AG04449 (cell line): ENCODE results near the gene CTPS2.

Experiments used
- CTCF ChIA-PET: fragments of 350-600 bp; formaldehyde crosslinking; extraction: SDS; loops from one replicate; lab custom pipeline; 2021; ENCODE audit warnings: antibody characterized with exemption; lab: Yijun Ruan, JAX
- POLR2A ChIA-PET: fragments of 400-600, 350-600 bp; formaldehyde crosslinking; extraction: SDS; loops from one replicate; lab custom pipeline; 2020; ENCODE audit warnings: antibody characterized with exemption, inconsistent platforms; lab: Yijun Ruan, JAX
- DNase-seq: peaks from one replicate; pipeline ENCODE4 v3.0.0-alpha.2; 2010; ENCODE audit warnings: low read depth, low spot score
- H3K4me3 ChIP-seq: 2 replicates; pipeline ENCODE4 v1.5.1; 2011; ENCODE audit warnings: low read depth, mild to moderate bottlenecking, control low read depth, low read length
- TF ChIP-seq, protein P1 (sequence below): IDR thresholded peaks from one replicate; pipeline ENCODE4 v1.5.1; 2011; ENCODE audit warnings: mild to moderate bottlenecking, moderate library complexity, low read length, control low read depth, inconsistent platforms; ENCODE audit not compliant: insufficient read depth; ENCODE audit errors: missing control alignments

CTPS2 gene

DNA sequence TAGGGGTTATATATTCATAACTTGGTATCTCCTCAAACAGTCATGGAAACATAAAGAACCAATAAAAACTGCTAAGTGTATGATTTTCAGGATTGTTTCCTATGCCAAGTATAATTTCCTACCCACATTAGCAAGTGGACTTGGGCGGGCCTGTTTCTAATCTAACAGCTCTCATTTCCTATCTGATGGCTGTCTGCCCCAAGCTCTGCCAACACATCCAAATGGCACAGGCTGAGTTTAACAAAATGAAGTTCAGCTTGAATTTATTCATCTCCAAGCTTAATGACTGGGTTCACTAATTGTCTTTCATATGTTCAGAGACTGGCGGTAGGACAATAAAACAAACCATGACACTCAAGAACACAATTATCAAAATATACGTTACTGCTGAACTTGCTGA is 118.0 kb downstream of the CTPS2 start:
- POLR2A ChIA-PET, result no interaction called here
- CTCF ChIA-PET, result interaction anchor here (0.6 kb wide), 1 partner anchor 17 kb away, joined by 3 read pairs; no protein-coding TSS in a partner anchor
- TF ChIP-seq, protein P1, sequence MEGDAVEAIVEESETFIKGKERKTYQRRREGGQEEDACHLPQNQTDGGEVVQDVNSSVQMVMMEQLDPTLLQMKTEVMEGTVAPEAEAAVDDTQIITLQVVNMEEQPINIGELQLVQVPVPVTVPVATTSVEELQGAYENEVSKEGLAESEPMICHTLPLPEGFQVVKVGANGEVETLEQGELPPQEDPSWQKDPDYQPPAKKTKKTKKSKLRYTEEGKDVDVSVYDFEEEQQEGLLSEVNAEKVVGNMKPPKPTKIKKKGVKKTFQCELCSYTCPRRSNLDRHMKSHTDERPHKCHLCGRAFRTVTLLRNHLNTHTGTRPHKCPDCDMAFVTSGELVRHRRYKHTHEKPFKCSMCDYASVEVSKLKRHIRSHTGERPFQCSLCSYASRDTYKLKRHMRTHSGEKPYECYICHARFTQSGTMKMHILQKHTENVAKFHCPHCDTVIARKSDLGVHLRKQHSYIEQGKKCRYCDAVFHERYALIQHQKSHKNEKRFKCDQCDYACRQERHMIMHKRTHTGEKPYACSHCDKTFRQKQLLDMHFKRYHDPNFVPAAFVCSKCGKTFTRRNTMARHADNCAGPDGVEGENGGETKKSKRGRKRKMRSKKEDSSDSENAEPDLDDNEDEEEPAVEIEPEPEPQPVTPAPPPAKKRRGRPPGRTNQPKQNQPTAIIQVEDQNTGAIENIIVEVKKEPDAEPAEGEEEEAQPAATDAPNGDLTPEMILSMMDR, result no peak
- no peak overlapping the region for H3K4me3 ChIP-seq
- DNase-seq, result no peak

DNA sequence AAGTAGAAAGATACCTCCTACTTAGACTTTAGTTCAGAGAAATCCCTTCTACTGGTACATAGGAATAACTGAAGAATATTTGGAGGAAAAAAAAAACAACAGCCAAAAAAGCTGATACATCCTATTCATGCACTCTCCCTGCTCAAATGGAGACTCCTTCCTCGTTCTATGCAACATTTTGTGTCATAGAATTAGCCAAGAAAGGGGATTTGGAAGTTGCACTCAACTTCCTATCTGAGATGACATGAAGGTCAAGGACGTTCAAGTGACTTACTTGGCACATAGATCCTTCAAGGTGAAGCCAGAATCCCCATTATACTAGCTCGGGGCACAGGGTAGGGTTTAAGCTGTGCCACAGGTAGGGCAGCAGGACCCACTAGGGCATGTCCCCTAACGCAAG is 118.7 kb downstream of the CTPS2 start:
- ChIA-PET CTCF (no interaction called here), POLR2A (no interaction called here)
- TF ChIP-seq, protein P1, result no peak
- H3K4me3 ChIP-seq, result no peak overlapping the region
- DNase-seq, result no peak

DNA sequence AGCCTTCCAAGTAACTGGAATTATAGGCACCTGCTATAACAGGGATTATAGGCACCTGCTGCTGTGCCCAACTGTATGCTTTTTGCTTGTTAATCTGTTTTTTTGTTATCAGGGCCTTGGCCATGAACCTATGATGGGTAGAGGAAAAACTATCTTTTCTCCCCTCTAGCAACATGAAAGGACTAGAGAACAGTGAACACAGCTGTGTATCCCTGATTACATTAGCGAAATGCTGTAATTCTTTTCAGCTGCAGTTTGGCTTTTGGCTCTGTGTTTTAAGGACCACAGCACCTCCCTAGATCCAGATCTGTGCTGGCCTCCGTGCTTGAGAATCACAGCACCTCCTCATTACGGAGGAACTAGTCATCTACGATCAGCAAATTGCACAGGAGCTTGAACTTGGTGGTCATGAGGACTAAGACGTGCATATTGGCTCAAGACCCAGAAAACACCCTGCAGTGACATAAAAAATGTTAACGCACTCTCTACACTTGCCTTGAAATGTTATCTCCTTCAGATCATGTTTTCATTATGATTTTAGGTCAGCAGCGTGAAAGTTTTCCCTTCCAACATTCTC is 120.2 kb downstream of the CTPS2 start:
- no peak overlapping the region for H3K4me3 ChIP-seq
- ChIA-PET CTCF (no interaction called here), POLR2A (no interaction called here)
- TF ChIP-seq, protein P1, result no peak
- DNase-seq, result no peak

DNA sequence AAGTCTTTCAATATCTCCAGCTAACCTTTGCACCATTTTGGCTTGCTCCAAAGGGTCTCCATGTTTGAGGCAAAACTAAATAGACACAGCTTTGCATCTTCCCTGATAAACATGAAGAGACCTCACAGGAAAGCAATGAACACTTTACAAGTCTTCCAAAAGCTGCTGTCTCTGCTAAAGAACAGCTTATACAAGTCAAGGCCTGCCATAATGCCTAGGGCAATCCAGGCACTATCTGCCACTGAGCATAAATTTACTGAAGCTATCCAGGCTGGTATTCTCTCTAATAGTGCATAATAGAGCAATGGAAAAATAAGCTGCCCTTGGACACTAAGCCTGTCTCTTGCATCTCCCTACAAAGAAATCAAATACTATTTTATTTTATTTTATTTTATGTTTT is 122.6 kb downstream of the CTPS2 start:
- TF ChIP-seq, protein P1, result no peak
- POLR2A ChIA-PET, result no interaction called here
- no peak for DNase-seq
- CTCF ChIA-PET, result no interaction called here
- H3K4me3 ChIP-seq, result no peak overlapping the region

DNA sequence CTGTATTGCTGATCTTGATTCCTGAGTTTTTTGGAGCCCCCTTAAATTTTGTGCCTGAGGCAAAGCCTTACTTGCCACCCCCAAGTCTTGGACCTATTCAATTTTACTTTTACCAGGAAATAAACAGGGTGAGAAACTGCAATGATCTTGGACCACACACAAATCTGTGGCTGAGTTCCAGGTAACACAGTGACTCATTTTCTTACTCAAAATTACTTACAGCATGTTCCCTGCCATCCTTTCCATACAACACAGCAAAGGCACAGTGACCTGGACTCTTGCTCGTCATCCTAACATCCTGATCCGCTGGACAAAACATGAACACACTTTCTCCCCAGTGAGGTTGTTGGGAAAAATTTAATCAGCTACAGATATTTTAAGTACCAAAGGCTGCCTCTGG is 123.3 kb downstream of the CTPS2 start:
- TF ChIP-seq, protein P1, result no peak
- H3K4me3 ChIP-seq, result no peak overlapping the region
- no peak for DNase-seq
- ChIA-PET CTCF (no interaction called here), POLR2A (no interaction called here)

DNA sequence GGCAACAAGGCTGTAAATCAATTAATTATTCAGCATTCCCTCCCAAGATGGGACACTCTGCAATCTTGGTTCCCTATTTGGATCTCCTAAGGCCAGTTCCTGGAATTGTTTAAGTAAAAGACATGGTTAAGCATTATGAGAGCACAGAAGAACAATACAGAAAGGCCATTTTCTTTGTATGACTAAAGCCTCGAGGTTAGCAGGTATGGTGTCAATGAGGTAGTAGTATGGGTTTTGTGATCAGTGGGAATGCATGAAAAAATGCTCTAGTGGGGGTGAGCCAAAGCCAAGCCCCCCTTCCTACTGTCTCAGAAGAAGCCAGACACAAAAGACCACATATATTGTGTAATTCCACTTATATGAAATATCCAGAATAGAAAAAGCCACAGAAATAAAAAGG is 124.2 kb downstream of the CTPS2 start:
- no peak for DNase-seq
- H3K4me3 ChIP-seq, result no peak overlapping the region
- ChIA-PET CTCF (no interaction called here), POLR2A (no interaction called here)
- TF ChIP-seq, protein P1, result no peak
